OCI-LY1 (cell line): ENCODE results near the gene LINGO1.

Source experiments
- H2AFZ ChIP-seq: fragments of 200-600 bp; sonication (generic), shearing (Covaris generic); 2 replicates; pipeline ENCODE4 v1.6.0; 2014; ENCODE audit warnings: antibody characterized with exemption, mild to moderate bottlenecking, low read length
- H3F3A ChIP-seq: fragments of 200-600 bp; sonication (generic), shearing (Covaris generic); 2 replicates; pipeline ENCODE4 v1.6.0; 2014; ENCODE audit warnings: mild to moderate bottlenecking, antibody characterized with exemption, low read length, moderate library complexity; ENCODE audit not compliant: insufficient read depth
- H3K27ac ChIP-seq: fragments of 200-600 bp; sonication (generic); 2 replicates; pipeline ENCODE4 v1.5.1; 2014; ENCODE audit warnings: low read length, mixed run types, mild to moderate bottlenecking, low read depth; ENCODE audit not compliant: poor library complexity, severe bottlenecking
- H3K27me3 ChIP-seq: fragments of 200-600 bp; sonication (generic); 2 replicates; pipeline ENCODE4 v1.6.0; 2014; ENCODE audit warnings: antibody characterized with exemption, mild to moderate bottlenecking, low read length, moderate library complexity; ENCODE audit not compliant: insufficient read depth
- H3K36me3 ChIP-seq: fragments of 200-600 bp; sonication (generic); 2 replicates; pipeline ENCODE4 v1.6.1; 2014; ENCODE audit warnings: mild to moderate bottlenecking, antibody characterized with exemption, low read length, moderate library complexity, mixed read lengths; ENCODE audit not compliant: insufficient read depth
- H3K4me1 ChIP-seq: fragments of 200-600 bp; sonication (generic); 2 replicates; pipeline ENCODE4 v1.5.1; 2014; ENCODE audit warnings: mild to moderate bottlenecking, low read length, moderate library complexity; ENCODE audit not compliant: insufficient read depth, severe bottlenecking
- H3K4me2 ChIP-seq: fragments of 200-600 bp; sonication (generic), shearing (Covaris generic); 2 replicates; pipeline ENCODE4 v1.6.1; 2014; ENCODE audit warnings: low read length
- H3K4me3 ChIP-seq: fragments of 200-600 bp; sonication (generic); 2 replicates; pipeline ENCODE4 v1.5.1; 2014; ENCODE audit warnings: low read length, low read depth, mild to moderate bottlenecking, mixed read lengths; ENCODE audit not compliant: poor library complexity, severe bottlenecking
- H3K79me2 ChIP-seq: fragments of 200-600 bp; shearing (Covaris generic); 2 replicates; pipeline ENCODE4 v1.6.1; 2016; ENCODE audit warnings: mixed run types, low read length, mixed read lengths; ENCODE audit not compliant: insufficient read depth
- H3K9ac ChIP-seq: fragments of 200-600 bp; sonication (generic), shearing (Covaris generic); 2 replicates; pipeline ENCODE4 v1.6.1; 2014; ENCODE audit warnings: mild to moderate bottlenecking, low read length, mixed read lengths
- H3K9me2 ChIP-seq: fragments of 200-600 bp; sonication (generic), shearing (Covaris generic); 2 replicates; pipeline ENCODE4 v1.6.1; 2014; ENCODE audit warnings: low read depth, mild to moderate bottlenecking, low read length, mixed read lengths
- H3K9me3 ChIP-seq: fragments of 200-600 bp; shearing (Covaris generic); 2 replicates; pipeline ENCODE4 v1.6.1; 2014; ENCODE audit warnings: low read length, mixed read lengths
- H4K20me1 ChIP-seq: fragments of 200-600 bp; sonication (generic), shearing (Covaris generic); 2 replicates; pipeline ENCODE4 v1.6.0; 2016; ENCODE audit warnings: mild to moderate bottlenecking, low read length; ENCODE audit not compliant: insufficient read depth
- EZH2 ChIP-seq: fragments of 200-600 bp; sonication (generic), shearing (Covaris generic); IDR thresholded peaks from 2 replicates; pipeline ENCODE4 v1.8.0; 2017; ENCODE audit warnings: borderline replicate concordance, mixed run types, mild to moderate bottlenecking, antibody characterized with exemption, low read length, moderate library complexity, mixed read lengths
- TF ChIP-seq, protein P1 (sequence below): fragments of 200-600 bp; sonication (generic), shearing (Covaris generic); IDR thresholded peaks from 2 replicates; pipeline ENCODE4 v1.5.1; 2017; ENCODE audit warnings: mild to moderate bottlenecking, antibody characterized with exemption, low read length, moderate library complexity, mixed read lengths

Gene LINGO1

DNA sequence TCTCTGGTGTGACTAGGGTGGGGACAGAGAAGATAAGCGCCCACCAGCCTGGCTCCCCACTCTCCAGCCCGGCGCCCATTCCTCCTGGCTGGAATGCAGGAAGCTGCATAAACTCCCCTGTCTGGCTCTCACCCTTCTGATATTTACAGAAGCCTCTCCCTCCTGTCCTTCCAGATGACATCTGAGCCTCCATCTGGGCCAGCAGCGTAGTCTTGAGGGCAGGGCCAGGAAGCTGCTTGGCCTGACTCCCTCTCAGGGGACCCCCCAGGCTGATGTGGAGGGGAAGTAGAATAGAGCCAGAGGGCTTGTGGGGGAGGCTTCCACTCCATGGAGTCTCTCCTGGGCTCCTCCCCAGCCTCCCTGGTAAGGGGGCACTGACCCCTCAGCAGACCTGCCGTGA lies 49.9 kb downstream of the LINGO1 start:
- Histone ChIP-seq H3K27ac (no peak overlapping the region), H3K9me3 (no peaks in the 10 kb centered on the region), H3K4me1 (no peaks in the 10 kb centered on the region), H4K20me1 (no peaks in the 10 kb centered on the region), H3F3A (no peaks in the 10 kb centered on the region), H3K9ac (no peak overlapping the region), H3K79me2 (no peaks in the 10 kb centered on the region), H3K9me2 (no peaks in the 10 kb centered on the region), H3K27me3 (peaks cover 14% of the 10 kb centered on the region), H3K36me3 (no peaks in the 10 kb centered on the region), H2AFZ (no peak overlapping the region), H3K4me3 (no peak overlapping the region), H3K4me2 (no peak overlapping the region)
- TF ChIP-seq, protein P1, sequence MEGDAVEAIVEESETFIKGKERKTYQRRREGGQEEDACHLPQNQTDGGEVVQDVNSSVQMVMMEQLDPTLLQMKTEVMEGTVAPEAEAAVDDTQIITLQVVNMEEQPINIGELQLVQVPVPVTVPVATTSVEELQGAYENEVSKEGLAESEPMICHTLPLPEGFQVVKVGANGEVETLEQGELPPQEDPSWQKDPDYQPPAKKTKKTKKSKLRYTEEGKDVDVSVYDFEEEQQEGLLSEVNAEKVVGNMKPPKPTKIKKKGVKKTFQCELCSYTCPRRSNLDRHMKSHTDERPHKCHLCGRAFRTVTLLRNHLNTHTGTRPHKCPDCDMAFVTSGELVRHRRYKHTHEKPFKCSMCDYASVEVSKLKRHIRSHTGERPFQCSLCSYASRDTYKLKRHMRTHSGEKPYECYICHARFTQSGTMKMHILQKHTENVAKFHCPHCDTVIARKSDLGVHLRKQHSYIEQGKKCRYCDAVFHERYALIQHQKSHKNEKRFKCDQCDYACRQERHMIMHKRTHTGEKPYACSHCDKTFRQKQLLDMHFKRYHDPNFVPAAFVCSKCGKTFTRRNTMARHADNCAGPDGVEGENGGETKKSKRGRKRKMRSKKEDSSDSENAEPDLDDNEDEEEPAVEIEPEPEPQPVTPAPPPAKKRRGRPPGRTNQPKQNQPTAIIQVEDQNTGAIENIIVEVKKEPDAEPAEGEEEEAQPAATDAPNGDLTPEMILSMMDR: no peak
- no peak for TF ChIP-seq EZH2

DNA sequence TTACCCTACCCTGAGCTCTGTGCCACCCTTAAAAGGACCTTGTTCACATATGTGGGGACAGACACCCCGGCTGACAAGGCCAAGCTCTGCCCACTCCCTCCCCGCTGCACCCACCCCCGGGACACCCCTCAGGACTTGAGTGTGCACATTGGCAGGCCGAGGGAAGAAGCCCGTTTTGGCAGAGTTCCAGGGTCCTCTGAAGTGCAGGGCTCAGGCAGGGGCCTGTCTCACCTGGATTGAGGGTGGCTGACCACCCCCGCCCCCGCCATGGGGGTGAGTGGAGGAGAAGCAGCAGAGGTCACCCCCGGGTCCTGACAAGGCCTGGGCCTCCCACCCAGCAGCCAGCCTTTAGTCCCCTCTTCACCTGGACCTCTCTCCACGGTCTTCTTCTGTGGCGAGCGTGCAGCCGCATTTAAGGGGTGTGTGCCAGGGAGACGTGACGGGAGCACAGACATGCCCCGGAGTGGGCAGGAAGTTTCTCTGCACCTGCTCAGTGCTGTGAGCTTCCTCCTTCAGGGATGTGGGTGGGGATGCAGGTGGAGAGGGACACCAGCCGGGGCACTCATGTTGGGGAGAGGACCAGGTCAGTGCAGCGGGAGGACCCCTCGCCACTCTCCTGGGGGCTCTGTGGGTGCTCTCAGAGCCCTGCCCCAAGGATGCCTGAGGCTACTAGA lies 50.7 kb downstream of the LINGO1 start:
- no peak overlapping the region for H3K4me3 ChIP-seq
- H3K4me2 ChIP-seq: no peak overlapping the region
- H3K27me3 ChIP-seq: peaks cover 14% of the 10 kb centered on the region
- no peaks in the 10 kb centered on the region for H3K9me3 ChIP-seq
- no peaks in the 10 kb centered on the region for H3K4me1 ChIP-seq
- H3K36me3 ChIP-seq: no peaks in the 10 kb centered on the region
- H3K9me2 ChIP-seq: no peaks in the 10 kb centered on the region
- H3K27ac ChIP-seq: no peak overlapping the region
- no peaks in the 10 kb centered on the region for H3K79me2 ChIP-seq
- TF ChIP-seq, protein P1: no peak
- no peak for TF ChIP-seq EZH2
- no peaks in the 10 kb centered on the region for H4K20me1 ChIP-seq
- no peak overlapping the region for H3K9ac ChIP-seq
- H2AFZ ChIP-seq: no peak overlapping the region
- H3F3A ChIP-seq: no peaks in the 10 kb centered on the region

DNA sequence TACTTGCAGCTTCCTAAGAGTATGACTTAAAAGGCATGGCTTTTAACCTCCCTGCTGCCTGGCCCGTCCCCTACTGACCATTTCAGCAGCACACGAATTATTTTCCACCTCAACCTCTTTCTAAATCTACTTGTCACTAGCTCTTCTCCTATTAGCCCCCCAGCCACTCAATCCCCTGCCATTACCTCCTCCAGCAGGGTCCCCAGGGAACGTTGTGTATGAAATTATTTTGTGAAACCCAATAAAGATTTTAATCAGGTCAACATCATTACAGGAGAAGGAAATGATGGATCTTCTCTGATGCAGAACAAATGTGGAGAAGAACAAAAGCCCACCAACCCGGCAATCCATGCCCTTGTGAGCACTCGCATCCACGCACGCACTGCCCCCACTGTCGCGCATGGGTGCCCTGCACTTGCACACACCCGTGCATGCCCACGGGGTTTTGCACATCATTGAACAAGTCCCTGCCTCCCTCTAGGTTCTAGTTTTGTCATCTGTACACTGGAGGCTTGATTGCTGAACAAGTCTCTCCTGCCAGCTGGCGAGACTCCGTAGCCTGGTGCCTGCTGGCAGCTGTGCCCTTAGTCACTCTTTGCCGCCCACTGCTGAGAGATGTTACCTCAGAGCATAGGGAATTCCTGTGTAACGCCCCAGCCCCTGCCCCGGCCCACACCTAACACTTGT lies 51.6 kb downstream of the LINGO1 start:
- H3F3A ChIP-seq: no peaks in the 10 kb centered on the region

More for the DNA sequence above, 51.6 kb downstream of the LINGO1 start:
- H3K4me3 ChIP-seq: no peak overlapping the region
- no peaks in the 10 kb centered on the region for H3K36me3 ChIP-seq
- H3K9ac ChIP-seq: no peak overlapping the region
- peaks cover 14% of the 10 kb centered on the region for H3K27me3 ChIP-seq
- H3K27ac ChIP-seq: no peak overlapping the region
- H2AFZ ChIP-seq: no peak overlapping the region
- H3K9me2 ChIP-seq: no peaks in the 10 kb centered on the region
- no peaks in the 10 kb centered on the region for H3K9me3 ChIP-seq
- H4K20me1 ChIP-seq: no peaks in the 10 kb centered on the region
- no peak overlapping the region for H3K4me2 ChIP-seq
- no peaks in the 10 kb centered on the region for H3K79me2 ChIP-seq
- TF ChIP-seq EZH2: no peak
- no peaks in the 10 kb centered on the region for H3K4me1 ChIP-seq
